Measurements from ENCODE around the gene TPRA1. TPM values are rescaled to one million over a fixed set of nuclear protein-coding genes. Genes with fewer than 3 reads are reported as not detected.

The TPRA1 gene
- total RNA-seq, 4 donors from 2014 or later = 36.2 to 47.5 (median 43.2) TPM

DNA sequence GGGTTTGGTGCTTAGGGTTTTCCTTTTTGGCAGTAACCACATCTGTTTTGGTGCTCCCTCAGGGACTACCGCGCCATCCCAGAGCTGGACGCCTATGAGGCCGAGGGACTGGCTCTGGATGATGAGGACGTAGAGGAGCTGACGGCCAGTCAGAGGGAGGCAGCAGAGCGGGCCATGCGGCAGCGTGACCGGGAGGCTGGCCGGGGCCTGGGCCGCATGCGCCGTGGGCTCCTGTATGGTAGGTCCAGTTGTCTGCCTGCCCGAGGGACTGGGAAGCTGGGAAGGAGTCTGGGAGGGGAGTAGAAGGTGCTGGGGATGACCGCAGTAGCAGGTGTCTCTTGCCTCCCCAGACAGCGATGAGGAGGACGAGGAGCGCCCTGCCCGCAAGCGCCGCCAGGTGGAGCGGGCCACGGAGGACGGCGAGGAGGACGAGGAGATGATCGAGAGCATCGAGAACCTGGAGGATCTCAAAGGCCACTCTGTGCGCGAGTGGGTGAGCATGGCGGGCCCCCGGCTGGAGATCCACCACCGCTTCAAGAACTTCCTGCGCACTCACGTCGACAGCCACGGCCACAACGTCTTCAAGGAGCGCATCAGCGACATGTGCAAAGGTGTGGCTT lies 14.1 kb upstream of the TPRA1 start:
- H3K4me1 ChIP-seq = no peaks in the 10 kb centered on the region
- intact Hi-C loops (cut with DNase I) = no loop called here
- DNase-seq = no peak
- 92 to 94% methylated on average over 41 of the region's 41 CpGs for WGBS, 2 donors
- TF ChIP-seq POLR2A (IDR thresholded peaks at IDR 0.05) (no peak), CTCF (IDR thresholded peaks at IDR 0.05) (no peak)
- H3K9me3 ChIP-seq = no peaks in the 10 kb centered on the region
- no peak overlapping the region for H3K27ac ChIP-seq
- H3K4me3 ChIP-seq (replicated peaks in 1 of 3) = no peak overlapping the region
- H3K27me3 ChIP-seq = no peaks in the 10 kb centered on the region
- H3K36me3 ChIP-seq = peaks cover 11 to 17% of the 10 kb centered on the region in 2 donors

GRCh38 chr3:127604035-127604434 lies 13.5 kb upstream of the TPRA1 start:
- Histone ChIP-seq H3K4me3 (replicated peaks in 1 of 3) (no peak overlapping the region), H3K9me3 (no peaks in the 10 kb centered on the region), H3K27me3 (no peaks in the 10 kb centered on the region), H3K4me1 (no peaks in the 10 kb centered on the region), H3K27ac (no peak overlapping the region), H3K36me3 (peaks cover 11 to 17% of the 10 kb centered on the region in 2 donors)
- intact Hi-C loops (cut with DNase I) = no loop called here
- no peak for DNase-seq
- 93 to 94% methylated on average over 7 of the region's 7 CpGs for WGBS, 2 donors
- TF ChIP-seq POLR2A (IDR thresholded peaks at IDR 0.05) (no peak), CTCF (IDR thresholded peaks at IDR 0.05) (no peak)

GRCh38 chr3:127600749-127601456 lies 10.4 kb upstream of the TPRA1 start:
- intact Hi-C loops (cut with DNase I) = no loop called here
- 90 to 91% methylated on average over 6 of the region's 6 CpGs for WGBS, 2 donors
- no peak for DNase-seq

GRCh38 chr3:127598841-127599570 lies 8.5 kb upstream of the TPRA1 start:
- intact Hi-C loops (cut with DNase I) = loop anchor here (5.0 kb wide), 1 partner anchor 73 kb away; the partner anchor contains the start of gene ABTB1
- no peaks in the 10 kb centered on the region for H3K27me3 ChIP-seq
- peaks cover 5 to 6% of the 10 kb centered on the region in 2 donors for H3K4me1 ChIP-seq
- no peak overlapping the region for H3K4me3 ChIP-seq (replicated peaks in 1 of 3)
- DNase-seq = no peak
- 69 to 70% methylated on average over 14 of the region's 14 CpGs for WGBS, 2 donors
- H3K27ac ChIP-seq = peak overlapping the region in 2 of 3 donors; percentile 39 to 62
- H3K9me3 ChIP-seq = no peaks in the 10 kb centered on the region
- no peak for TF ChIP-seq POLR2A (IDR thresholded peaks at IDR 0.05)
- TF ChIP-seq CTCF (IDR thresholded peaks at IDR 0.05) = no peak
- H3K36me3 ChIP-seq = no peaks in the 10 kb centered on the region

More at GRCh38 chr3:127600749-127601456, 10.4 kb upstream of the TPRA1 start:
- Histone ChIP-seq H3K36me3 (peaks cover 0 to 4% of the 10 kb centered on the region in 2 donors), H3K9me3 (no peaks in the 10 kb centered on the region), H3K27me3 (no peaks in the 10 kb centered on the region), H3K4me1 (peaks cover 5 to 6% of the 10 kb centered on the region in 2 donors), H3K4me3 (replicated peaks in 1 of 3) (no peak overlapping the region), H3K27ac (no peak overlapping the region)
- TF ChIP-seq CTCF (IDR thresholded peaks at IDR 0.05) (no peak), POLR2A (IDR thresholded peaks at IDR 0.05) (no peak)

Data from thyroid gland (tissue), 4 donors.